Mucosa of gallbladder (tissue), 1 donor: Measurements from ENCODE around the gene RMI1. TPM values are rescaled to one million over a fixed set of nuclear protein-coding genes. Genes with fewer than 3 reads are reported as not detected.
"Not testable (repeated sequence)": the region's sequence is repeated elsewhere in the genome, so short reads cannot be mapped to it uniquely, and the experiment has no call there.

Source experiments
- DNase-seq: peaks from one replicate; pipeline ENCODE4 v3.0.0-alpha.2; 2020; ENCODE audit warnings: low spot score
- total RNA-seq: library from RNA; stranded (reverse); gene quantifications from one replicate; pipeline ENCODE4 v1.2.1, GENCODE V29; 2021
- donor health status: DM: no; HTN: no; CAD: no.

RMI1 gene
- total RNA-seq = 7.5 TPM

DNA sequence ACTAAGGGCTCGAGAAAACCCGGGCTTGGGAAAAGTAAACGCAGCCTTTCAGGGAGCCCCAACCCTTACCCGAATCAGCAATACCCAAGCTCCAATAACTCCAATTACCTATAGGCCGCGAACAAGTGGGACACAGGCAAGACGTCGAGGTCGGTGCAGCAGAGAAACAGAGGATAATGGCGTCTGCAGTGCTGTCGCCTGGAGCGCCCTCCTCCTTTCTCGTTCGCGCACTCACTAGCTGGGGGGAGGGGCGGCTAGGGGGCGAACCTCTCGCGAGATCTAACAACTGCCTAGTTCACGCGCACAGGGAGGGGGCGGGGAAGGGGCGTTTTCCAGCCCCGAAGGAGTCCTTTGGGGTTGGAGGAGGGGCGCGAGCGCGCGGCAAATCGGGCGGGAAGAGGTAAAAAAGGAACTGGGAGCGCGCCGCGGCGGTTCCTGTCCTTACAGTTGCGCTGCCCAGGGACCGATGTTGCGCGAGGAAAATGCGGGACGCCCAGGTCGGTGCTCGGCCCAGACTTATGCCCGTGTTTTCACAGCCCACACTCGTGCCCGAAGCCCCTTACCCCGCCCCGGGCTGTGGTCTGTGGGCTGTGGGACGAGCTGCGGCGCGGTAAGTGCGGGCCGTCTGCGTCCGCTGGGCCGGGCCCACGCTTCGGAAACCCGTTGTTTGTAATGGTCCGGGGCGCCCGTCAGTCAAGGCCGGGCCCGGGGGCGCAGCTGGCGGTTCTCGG is at the start of gene RMI1:
RMI1 (plus strand) TSS at position 411 of the 731 bp plus-strand sequence. CDS start 20,182 bp downstream, outside the sequence.
- DNase-seq = peak; percentile 99

DNA sequence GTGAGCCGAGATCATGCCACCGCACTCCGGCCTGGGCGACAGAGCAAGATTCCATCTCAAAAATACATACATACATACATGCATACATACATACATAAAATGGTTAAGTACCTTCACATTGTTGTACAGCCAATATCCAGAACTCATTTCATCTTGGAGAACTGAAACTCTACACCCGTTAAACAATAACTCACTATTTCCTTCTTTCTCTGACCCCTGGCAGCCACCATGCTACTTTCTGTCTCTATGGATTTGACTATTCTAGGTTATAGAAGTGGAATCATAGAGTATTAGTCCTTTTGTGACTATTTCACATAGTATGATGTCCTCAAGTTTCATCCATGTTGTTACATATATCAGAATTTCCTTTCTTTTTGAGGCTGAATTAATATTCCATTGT is 49.7 kb upstream of the RMI1 start:
- no peak for DNase-seq

DNA sequence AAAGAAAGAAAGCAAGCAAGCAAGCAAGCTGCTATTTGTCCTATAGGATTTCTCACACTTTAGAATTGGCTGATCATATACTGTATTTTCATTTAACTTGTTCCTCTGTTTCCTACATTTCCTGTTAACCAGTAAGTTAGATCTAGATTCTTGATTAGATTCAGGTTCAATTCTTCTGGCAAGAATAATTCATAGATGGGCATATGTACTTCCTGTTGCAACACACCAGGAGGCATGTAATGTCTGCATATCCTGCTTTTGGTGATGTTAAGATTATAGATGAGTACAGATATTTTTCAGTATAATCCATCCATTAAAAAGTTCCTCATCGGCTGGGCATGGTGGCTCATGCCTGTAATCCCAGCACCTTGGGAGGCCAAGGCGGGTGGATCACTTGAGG is 48.6 kb upstream of the RMI1 start:
- DNase-seq = no peak

DNA sequence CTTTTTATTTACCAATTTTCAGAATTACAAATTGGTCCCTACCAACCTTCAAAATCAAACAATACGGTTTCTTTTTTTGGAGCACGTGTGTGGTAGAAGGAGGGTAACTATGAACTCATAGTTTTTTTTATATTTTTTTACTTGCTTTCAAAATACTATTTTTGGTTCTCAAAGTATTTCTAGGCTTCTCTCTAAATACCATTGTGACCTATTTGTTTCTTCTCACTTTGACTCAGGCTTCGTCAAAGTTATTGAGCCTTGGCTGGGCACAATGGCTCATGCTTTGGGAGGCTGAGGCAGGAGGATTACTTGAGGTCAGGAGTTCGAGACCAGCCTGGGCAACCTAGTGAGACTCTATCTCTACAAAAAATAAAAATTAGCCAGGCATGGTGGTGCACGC is 47.8 kb upstream of the RMI1 start:
- no peak for DNase-seq

DNA sequence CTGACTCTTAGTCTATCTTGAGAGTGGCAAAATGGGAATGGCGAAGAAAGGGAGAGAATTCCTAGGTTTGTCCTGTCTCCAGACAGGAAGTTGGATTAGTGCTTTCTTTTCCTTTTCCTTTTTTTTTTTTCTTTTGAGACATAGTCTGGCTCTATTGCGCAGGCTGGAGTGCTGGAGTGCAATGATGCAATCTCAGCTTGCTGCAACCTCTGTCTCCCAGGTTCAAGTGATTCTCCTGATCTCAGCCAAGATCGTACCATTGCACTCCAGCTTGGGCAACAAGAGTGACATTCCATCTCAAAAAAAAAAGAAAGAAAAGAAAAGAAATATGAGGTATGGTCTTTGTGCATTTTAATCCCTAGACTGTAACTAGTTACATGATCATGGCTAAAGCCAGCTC is 46.8 kb upstream of the RMI1 start:
- DNase-seq = no peak

DNA sequence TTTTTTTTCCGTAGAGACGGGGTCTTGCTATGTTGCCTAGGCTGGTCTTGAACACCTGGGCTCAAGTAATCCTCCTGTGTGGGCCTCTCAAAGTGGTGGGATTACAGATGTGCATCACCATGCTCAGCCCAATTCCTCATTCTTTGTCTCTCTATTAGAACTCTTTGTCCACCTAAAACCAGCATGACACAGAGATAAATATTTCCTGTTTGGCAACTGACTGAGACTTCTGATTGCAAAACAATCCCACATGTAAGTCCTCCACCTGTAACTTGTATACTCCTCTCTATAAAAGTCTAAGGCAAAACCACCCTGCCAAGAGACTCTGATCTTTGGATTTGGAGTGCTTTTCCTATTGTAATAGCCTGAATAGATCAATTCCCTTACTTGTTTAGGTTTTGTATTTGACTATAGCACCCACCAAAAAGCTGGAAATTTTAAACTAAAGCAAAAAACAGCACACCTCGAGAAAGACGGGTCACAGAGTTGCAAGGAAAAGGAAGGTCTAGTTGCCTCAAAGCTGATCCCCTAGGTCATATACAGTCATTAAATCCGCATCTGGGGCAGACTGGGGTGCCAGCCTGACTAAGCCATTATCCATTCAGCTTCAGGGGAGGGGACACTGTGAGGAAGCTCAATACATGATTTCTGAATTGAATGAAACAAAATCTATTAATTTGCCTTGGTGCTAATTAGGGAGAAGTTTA is 45.9 kb upstream of the RMI1 start:
- DNase-seq = no peak

DNA sequence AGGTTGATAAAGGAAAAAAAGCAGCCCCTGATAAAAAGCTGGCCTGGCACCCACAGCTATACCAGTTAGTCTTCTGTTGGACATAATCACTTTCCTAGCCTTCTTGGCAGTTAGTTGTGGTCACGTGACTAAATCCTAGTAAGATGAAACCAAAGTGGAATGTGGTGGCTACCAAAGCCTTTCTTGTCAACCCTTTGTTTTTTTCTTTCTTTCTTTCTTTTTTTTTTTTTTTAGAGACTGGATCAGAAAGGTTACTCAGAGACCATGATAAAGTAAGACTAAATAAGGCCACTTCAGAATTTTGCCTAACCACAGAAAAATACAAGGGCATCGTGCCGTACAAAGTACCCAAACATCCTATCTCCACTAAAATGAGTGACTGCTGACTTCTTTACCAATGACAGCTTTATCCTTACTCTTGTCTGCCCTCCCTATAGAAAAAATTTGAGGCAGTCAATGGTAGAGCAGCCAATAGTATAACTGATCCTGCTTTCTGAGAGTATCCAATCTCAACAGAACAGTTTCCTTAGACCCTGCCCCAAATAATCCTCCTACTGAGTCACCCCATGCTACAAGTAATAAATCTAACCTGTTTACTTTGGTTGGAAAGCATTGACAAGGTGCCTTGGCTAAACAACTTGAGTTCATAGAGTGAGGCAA is 45.2 kb upstream of the RMI1 start:
- peak; percentile 33 for DNase-seq

DNA sequence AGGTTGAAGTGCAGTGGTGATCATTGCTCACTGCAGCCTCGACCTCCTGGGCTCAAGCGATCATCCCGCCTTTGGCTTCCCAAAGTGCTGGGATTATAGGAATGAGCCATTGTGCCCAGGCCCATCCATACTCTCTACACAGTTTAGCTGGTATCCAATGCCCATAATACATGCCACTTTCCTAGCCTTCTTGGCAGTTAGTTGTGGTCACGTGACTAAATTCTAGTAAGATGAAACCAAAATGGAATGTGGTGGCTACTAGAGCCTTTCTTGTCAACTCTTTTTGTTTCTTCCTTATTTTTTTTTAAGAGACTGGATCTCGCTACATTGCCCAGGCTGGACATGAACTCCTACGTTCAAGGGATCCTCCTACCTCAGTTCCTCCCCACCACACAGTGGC is 44.1 kb upstream of the RMI1 start:
- no peak for DNase-seq

DNA sequence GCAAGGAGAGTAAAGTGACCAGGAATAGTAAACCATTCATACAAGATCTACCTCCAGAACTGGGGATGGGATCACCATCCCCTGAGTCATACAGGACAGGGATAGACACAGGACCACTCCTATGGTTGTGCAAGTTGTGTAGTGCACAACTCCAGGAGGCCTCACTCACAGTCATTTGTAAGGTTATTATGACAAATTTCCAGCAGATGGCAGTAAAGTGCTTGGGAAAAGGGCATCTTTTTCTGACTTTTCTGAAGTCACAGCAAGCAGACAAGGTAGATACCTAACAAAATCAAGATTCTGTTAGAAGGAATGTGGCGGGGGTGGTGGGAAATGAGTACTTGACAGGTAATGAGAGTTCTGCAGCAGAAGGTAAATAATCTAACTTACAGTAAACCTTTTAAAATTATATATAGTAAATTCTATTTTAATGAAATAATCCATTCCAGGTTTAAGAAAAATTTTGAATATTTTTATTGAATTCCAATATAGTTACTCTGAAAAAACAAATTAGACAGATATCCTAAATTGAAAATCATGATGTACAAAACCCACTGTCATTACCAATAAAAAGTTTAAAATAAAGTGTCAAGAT is 42.6 kb upstream of the RMI1 start:
- no peak for DNase-seq

DNA sequence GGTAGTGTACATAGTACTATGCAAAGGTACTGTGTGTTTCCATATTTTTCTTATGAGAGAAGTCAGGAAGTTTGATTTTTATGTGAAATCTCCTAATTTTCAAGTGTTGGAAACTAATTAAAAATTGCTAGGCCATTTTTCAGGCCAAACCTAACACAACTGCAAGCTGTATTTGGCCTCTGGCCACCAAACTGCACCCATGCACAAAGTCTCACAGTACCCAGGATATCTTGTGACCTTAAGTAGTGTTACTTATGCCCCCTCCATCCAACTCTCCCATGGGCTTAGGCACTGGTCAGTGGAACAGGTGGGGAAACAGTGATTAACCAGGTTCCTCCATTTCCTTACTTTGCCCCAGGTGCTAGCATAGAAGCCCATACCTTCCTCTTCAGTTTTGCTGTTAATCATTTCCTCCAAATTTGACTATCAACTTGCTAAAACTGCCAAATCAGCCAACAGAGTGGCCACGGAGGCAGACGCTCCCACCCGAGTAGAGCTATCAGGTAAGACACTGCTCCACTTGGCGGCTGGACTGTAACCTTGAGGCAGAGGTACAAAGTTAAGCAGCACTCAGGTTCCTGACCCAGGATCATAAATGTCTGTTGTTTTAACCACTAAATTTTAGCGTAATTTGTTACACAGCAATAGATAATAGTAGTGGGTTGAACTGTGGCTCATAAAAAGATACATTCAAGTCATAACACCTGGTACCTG is 39.9 kb upstream of the RMI1 start:
- no peak for DNase-seq

DNA sequence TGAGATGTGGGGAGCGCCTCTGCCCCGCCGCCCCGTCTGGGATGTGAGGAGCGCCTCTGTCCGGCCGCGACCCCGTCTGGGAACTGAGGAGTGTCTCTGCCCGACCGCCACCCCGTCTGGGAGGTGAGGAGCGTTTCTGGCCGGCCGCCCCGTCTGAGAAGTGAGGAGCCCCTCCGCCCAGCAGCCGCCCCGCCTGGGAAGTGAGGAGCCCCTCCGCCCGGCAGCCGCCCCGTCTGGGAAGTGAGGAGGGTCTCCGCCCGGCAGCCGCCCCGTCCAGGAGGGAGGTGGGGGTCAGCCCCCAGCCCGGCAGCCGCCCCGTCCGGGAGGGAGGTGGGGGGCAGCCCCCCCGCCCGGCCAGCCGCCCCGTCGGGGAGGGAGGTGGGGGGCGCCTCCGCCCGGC is 32.5 kb upstream of the RMI1 start:
- not testable (repeated sequence) for DNase-seq

DNA sequence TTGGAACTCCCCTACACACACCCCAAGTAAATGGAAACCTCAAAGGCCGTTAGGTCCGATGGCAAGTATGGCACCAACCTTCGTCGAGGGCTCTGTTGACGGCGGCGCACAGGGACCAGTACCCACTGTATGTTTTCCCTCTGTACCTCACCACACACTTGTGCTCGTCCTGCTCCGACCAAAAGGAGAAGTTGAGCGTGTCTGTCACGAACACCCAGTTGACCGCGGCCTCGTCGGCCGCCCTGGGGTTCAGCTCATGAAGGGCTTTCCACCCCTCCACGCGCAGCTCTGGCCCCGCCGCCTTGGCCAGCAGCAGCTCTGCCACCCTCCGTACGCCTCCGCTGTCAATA is 24.5 kb upstream of the RMI1 start:
- peak; percentile 24 for DNase-seq

DNA sequence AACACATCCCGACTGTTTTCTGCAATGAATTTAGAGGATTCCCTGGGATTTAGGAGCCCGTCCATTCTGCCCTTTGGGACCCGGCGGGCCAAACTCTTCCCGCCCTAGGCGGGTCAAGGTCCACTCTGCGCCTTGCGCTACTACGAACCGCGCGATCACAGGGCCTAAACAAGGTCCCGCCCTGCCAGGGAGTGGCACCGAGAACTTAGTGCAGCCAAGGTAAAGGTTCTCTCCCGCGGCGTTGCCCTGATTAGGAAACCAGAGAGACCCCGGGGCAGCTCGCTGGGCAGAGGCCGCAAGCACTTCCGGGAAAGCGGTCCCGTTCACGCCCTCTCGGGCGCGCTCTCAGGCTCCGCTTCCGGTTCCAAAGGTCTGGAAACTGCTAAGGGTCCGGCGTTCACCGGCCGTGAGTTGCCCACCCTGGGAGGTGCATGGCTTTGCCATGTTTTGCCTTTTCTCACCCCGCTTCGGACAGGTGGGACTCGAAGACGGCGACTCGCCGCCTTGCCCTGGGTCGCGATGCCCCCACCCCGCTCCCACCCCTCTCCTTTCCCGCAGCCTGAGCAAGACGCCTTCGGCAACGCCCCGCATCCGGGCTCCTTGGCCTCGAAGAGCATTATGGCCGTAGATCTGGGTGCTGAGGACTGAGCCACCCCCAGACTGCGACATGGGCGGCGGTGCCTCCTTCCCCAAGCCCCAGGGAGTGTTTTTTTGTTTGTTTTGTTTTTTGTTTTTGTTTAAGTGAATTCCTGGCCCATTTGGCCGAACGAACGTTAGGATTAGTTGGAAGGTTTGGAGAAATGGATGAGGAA is 24.0 kb upstream of the RMI1 start:
- peak; percentile 71 for DNase-seq

DNA sequence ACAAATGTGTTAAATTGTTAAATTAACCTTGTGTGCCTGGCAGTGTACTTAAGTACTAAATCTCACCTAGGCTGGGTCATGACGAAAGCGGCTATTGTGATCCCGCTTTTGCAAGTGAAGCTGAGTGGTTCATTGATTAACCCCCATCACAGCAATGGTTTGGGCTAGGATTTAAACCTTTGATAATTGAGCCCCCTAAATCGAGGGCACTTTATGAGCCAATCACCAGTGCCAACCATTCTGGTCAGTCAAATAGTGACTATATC is 23.4 kb upstream of the RMI1 start:
- no peak for DNase-seq

DNA sequence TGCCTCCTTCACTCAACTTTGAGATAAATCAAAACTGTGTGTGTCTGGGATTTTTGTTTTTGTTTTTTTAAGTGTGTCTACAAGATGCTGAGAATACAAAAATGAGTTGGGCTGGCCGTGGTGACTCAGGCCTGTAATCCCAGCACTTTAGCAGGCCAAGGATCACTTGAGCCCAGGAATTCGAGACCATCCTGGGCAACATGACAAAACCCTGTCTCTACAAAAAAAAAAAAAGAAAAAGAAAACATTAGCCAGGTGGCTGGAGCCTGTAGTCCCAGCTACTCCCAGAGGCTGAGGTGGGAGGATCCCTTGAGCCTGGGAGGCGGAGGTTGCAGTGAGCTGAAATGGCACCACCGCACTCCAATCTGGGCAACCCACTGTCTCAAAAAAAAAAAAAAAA is 21.5 kb upstream of the RMI1 start:
- DNase-seq = no peak

DNA sequence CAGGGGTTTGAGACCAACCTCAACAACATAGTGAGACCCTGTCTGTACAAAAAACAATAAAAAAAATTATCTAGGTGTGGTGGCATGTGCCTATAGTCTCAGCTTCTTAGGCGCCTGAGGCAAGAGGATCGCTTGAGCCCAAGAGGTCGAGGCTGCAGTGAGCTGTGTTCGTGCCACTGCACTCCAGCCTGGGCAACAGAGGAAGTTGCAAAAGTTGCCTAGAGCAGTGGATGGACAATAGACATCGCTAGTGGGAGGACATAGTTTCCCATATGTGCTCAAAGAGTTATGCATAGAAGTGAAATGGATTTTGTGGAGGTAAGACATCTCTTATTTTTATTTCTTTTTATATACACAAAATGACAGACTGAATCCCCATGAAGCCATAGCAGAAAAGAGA is 19.6 kb upstream of the RMI1 start:
- DNase-seq = no peak

DNA sequence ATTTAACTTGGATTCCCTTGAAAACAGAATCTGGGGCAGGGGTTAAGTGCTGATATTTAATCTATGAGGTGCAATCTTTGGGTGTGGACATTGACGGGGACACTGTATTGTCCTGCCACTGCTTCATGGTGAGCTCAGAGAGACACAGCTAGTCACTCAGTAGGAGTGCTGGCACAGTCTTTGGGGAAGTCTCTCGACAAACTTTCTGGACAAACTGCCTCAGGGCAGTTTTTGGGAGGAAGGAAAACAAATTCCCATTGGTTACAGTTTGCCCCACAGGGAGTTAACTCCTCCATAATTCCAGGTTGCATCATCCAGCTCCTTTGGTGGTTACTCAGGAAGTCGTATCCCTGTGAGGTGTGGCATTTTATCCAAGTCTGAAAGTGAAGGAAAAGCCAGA is 18.4 kb upstream of the RMI1 start:
- no peak for DNase-seq

DNA sequence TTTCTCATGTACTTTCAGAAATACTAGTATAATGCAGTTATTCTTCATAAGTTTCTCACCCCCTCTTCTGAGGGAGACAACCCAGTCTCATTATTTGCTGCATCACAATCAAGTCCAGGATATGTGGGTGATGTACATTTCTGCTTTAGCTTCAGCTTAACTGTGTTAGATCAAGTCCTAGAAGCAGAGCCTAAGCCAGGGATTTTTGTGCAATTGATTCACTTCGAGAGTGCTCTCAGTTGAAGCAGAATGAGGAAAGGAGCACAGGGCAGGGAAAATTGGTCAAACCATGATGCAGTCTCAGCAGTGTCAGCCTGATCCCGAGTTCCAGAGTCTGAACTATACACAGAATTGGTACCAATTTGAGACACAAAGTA is 15.6 kb upstream of the RMI1 start:
- no peak for DNase-seq

DNA sequence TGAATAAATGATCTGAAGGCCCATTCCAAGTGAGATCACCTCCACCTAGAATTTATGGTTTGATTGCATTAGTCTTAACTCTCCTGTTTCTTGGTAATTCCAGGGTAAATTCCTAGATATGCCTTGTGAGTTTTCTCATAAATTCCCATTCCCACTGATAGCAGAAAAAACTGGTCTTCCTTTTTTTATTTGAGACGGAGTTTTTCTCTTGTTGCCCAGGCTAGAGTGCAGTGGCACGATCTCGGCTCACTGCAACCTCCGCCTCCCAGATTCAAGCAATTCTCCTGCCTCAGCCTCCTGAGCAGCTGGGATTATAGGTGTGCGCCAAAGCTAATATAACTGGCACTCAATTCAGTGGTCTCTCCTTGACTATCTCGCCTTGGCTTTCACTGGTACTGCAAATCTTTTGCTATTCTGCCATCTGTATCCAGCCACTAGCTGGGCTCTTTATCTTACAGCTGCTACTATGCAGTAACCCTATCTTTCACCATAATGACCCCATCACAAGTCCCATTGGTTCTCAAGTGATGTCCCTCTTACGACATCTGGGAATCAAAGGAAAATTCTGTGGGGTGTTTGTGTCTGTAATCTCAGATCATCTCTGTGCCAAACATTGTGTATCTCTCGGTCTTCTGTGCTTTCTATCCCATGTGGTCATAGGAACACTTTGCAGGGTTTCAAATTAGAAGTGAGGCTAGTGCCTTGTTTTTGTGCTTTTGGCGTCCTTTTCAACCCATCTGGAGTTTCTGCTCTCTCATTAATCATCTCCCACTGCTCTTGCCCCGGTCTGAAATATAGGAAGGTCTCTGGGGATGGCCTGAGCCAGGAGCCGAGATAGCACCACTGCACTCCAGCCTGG is 15.0 kb upstream of the RMI1 start:
- no peak for DNase-seq

DNA sequence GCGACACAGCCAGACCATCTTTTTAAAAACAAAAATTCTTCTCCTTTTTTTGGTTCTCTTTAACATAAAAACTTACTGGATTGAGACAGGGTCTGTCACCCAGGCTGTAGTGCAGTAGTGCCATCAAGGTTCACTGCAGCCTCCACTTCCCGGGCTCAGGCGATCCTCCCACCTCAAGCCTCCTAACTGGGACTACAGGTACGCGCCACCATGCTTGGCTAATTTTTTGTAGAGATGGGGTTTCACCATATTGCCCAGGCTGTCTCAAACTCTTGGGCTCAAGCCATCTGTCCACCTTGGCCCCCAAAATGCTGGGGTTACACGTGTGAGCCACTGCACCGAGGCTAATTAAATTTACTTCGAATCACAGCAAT is 14.4 kb upstream of the RMI1 start:
- no peak for DNase-seq

DNA sequence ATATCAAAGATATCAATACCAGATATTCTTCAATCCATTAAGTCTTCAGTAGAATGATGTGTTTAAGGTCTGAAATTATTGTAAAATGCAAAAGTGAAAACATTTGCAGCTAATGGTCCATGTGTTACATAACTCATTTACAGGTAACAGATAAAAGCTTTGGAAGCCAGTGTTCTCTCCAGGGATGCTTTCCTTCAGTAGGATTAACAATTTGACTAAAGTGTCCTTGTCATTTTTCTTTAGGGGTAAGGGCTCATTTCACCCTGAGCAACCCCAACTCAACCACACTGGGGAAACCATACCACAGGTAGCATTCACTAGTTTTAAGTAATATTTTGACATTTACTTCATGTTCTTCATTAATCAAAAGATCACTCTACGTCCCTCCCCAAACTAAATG is 13.5 kb upstream of the RMI1 start:
- DNase-seq = no peak
